Measurements from ENCODE around the gene PKD2L2. TPM values are rescaled to one million over a fixed set of nuclear protein-coding genes. Genes with fewer than 3 reads are reported as not detected.

Gene PKD2L2
- total and polyA plus RNA-seq, 4 experiments from 2014 or later: 0.22 to 0.43 TPM; not detected in 2

DNA sequence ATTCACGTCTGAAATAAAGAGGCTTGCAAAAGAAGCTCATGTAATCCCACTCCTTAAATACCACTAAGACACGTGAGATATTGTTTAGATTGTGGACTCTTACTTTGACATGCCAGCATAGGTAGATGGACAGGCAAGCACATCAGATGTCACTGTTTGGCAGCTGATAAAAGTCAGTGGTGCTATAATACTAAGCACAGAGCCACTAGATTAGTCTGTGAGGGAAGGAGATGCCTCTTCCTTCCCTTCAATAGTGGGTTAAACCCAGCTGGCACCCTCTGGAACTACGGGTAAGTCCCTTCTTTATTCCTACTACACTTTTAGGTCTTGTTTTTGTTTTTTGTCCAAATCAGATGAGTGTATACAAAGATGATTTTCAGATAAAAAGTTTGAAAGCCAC lies 21.6 kb upstream of the PKD2L2 start, which contains the start of gene MYOT:
Gene MYOT, plus strand, starts transcription at position 197 of the 400 bp plus-strand sequence. CDS start 2,792 bp downstream, outside the sequence.
- no peak within 1 kb of the TSS for H3K27ac Mint-ChIP-seq
- no peak within 1 kb of the TSS for H3K4me3 ChIP-seq (ENCODE audit: low read length in 2 of 2)
- intact Hi-C loops (cut with micrococcal nuclease): no loop called here

GRCh38 chr5:137870647-137871339 lies 18.5 kb upstream of the PKD2L2 start:
- ChIA-PET POLR2A (ENCODE audit: partially characterized antibody) (no interaction called here), CTCF (ENCODE audit: partially characterized antibody) (interaction anchor here (0.6 kb wide), 1 partner anchor 239 kb away, joined by 3 read pairs; no protein-coding TSS in a partner anchor)
- intact Hi-C loops (cut with micrococcal nuclease): no loop called here
- Mint-ChIP-seq H3K9me3 (no peaks in the 10 kb centered on the region), H3K4me1 (no peaks in the 10 kb centered on the region), H3K27me3 (no peaks in the 10 kb centered on the region), H3K27ac (no peak overlapping the region), H3K4me3 (no peak overlapping the region), H3K36me3 (no peaks in the 10 kb centered on the region)
- no peaks in the 10 kb centered on the region for H3K4me1 ChIP-seq (ENCODE audit: insufficient read depth, low read length)
- no peak overlapping the region for H3K27ac ChIP-seq (ENCODE audit: low read depth, low read length)
- no peaks in the 10 kb centered on the region for H3K27me3 ChIP-seq (ENCODE audit: insufficient read depth, low read length)
- DNase-seq: no peak
- H3K9me3 ChIP-seq (ENCODE audit: control insufficient read depth in 1 of 2, low read length in 2 of 2): no peaks in the 10 kb centered on the region
- H3K36me3 ChIP-seq (ENCODE audit: insufficient read depth, low read length): no peaks in the 10 kb centered on the region
- no peak overlapping the region for H3K4me3 ChIP-seq (ENCODE audit: low read length in 2 of 2)

More for the DNA sequence above, 21.6 kb upstream of the PKD2L2 start, which contains the start of gene MYOT:
- Mint-ChIP-seq H3K9me3 (no peaks in the 10 kb centered on the region), H3K36me3 (no peaks in the 10 kb centered on the region), H3K27me3 (no peaks in the 10 kb centered on the region), H3K4me1 (no peaks in the 10 kb centered on the region), H3K4me3 (no peak within 1 kb of the TSS)
- H3K9me3 ChIP-seq (ENCODE audit: control insufficient read depth in 1 of 2, low read length in 2 of 2): no peaks in the 10 kb centered on the region
- no peaks in the 10 kb centered on the region for H3K4me1 ChIP-seq (ENCODE audit: insufficient read depth, low read length)
- no peaks in the 10 kb centered on the region for H3K27me3 ChIP-seq (ENCODE audit: insufficient read depth, low read length)
- POLR2A ChIA-PET (ENCODE audit: partially characterized antibody): no interaction called here
- no peak within 1 kb of the TSS for H3K27ac ChIP-seq (ENCODE audit: low read depth, low read length)
- CTCF ChIA-PET (ENCODE audit: partially characterized antibody): no interaction called here
- DNase-seq: no peak
- no peaks in the 10 kb centered on the region for H3K36me3 ChIP-seq (ENCODE audit: insufficient read depth, low read length)

- no peak for DNase-seq
- ChIA-PET CTCF (ENCODE audit: partially characterized antibody) (no interaction called here), POLR2A (ENCODE audit: partially characterized antibody) (no interaction called here)
- Mint-ChIP-seq H3K4me3 (no peak overlapping the region), H3K27ac (no peak overlapping the region), H3K36me3 (no peaks in the 10 kb centered on the region), H3K4me1 (no peaks in the 10 kb centered on the region), H3K9me3 (no peaks in the 10 kb centered on the region), H3K27me3 (no peaks in the 10 kb centered on the region)
- H3K36me3 ChIP-seq (ENCODE audit: insufficient read depth, low read length): no peaks in the 10 kb centered on the region
- H3K4me1 ChIP-seq (ENCODE audit: insufficient read depth, low read length): no peaks in the 10 kb centered on the region
- intact Hi-C loops (cut with micrococcal nuclease): no loop called here
- no peak overlapping the region for H3K27ac ChIP-seq (ENCODE audit: low read depth, low read length)
- H3K27me3 ChIP-seq (ENCODE audit: insufficient read depth, low read length): no peaks in the 10 kb centered on the region
- H3K4me3 ChIP-seq (ENCODE audit: low read length in 2 of 2): no peak overlapping the region
- no peaks in the 10 kb centered on the region for H3K9me3 ChIP-seq (ENCODE audit: control insufficient read depth in 1 of 2, low read length in 2 of 2)
Observed at GRCh38 chr5:137871571-137871970, 17.7 kb upstream of the PKD2L2 start.

- H3K27ac ChIP-seq (ENCODE audit: low read depth, low read length): no peak overlapping the region
- Mint-ChIP-seq H3K27ac (no peak overlapping the region), H3K4me3 (no peak overlapping the region), H3K4me1 (no peaks in the 10 kb centered on the region), H3K9me3 (no peaks in the 10 kb centered on the region), H3K36me3 (no peaks in the 10 kb centered on the region), H3K27me3 (no peaks in the 10 kb centered on the region)
- H3K4me1 ChIP-seq (ENCODE audit: insufficient read depth, low read length): no peaks in the 10 kb centered on the region
- H3K9me3 ChIP-seq (ENCODE audit: control insufficient read depth in 1 of 2, low read length in 2 of 2): no peaks in the 10 kb centered on the region
- POLR2A ChIA-PET (ENCODE audit: partially characterized antibody): no interaction called here
- DNase-seq: no peak
- H3K4me3 ChIP-seq (ENCODE audit: low read length in 2 of 2): no peak overlapping the region
- H3K27me3 ChIP-seq (ENCODE audit: insufficient read depth, low read length): no peaks in the 10 kb centered on the region
- CTCF ChIA-PET (ENCODE audit: partially characterized antibody): no interaction called here
- H3K36me3 ChIP-seq (ENCODE audit: insufficient read depth, low read length): no peaks in the 10 kb centered on the region
- intact Hi-C loops (cut with micrococcal nuclease): no loop called here
Observed at GRCh38 chr5:137872466-137872865, 16.8 kb upstream of the PKD2L2 start.

DNA sequence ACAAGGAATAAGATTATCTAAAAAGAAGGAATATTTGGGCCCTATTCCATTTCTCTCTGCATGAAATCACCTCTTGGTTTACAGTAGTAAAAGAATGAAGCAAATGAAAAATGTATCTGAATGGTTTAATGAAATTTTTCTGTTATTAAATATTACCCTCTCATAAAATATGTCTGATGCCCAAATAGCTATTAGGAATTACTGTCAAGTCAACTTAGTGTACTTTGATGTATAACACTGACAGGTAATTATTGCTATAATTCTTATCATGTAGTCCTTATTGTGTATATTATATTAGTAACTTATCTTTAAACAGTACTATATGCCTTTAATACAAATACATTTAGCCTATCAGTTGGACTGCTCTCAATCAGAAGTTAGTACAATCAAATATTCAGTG lies 13.2 kb upstream of the PKD2L2 start:
- Histone ChIP-seq H3K36me3 (ENCODE audit: insufficient read depth, low read length) (no peaks in the 10 kb centered on the region), H3K27ac (ENCODE audit: low read depth, low read length) (no peak overlapping the region), H3K4me1 (ENCODE audit: insufficient read depth, low read length) (no peaks in the 10 kb centered on the region), H3K9me3 (ENCODE audit: control insufficient read depth in 1 of 2, low read length in 2 of 2) (no peaks in the 10 kb centered on the region), H3K27me3 (ENCODE audit: insufficient read depth, low read length) (no peaks in the 10 kb centered on the region), H3K4me3 (ENCODE audit: low read length in 2 of 2) (no peak overlapping the region)
- Mint-ChIP-seq H3K27me3 (no peaks in the 10 kb centered on the region), H3K9me3 (no peaks in the 10 kb centered on the region), H3K4me1 (no peaks in the 10 kb centered on the region), H3K4me3 (no peak overlapping the region), H3K36me3 (no peaks in the 10 kb centered on the region), H3K27ac (no peak overlapping the region)
- POLR2A ChIA-PET (ENCODE audit: partially characterized antibody): interaction anchor here (1.9 kb wide), 1 partner anchor 12 kb away, joined by 5 read pairs; the partner anchor contains the start of gene PKD2L2
- DNase-seq: no peak
- CTCF ChIA-PET (ENCODE audit: partially characterized antibody): no interaction called here
- intact Hi-C loops (cut with micrococcal nuclease): no loop called here

DNA sequence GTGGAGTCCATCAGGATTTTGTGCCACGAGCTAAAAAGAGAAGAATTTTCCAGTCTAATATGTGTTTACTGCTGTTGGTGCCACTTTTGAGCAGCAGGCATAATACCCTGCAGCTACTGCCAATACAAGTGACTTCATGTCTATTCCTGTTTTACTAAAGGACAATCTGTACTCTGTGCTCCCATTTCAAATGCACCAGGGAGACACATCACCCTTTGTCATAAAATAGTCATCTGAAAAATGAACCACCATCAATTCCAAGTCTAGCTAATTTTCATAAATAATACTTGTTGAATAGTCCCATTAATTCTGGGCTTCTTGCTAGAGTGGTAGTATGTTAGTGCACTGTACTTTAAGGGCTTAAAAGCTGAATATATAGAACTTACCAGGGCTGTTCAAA lies 8.9 kb upstream of the PKD2L2 start:
- no peak for DNase-seq
- H3K36me3 ChIP-seq (ENCODE audit: insufficient read depth, low read length): no peaks in the 10 kb centered on the region
- peaks cover 0 to 2% (median 0%) of the 10 kb centered on the region in 8 donors for H3K9me3 Mint-ChIP-seq
- no peaks in the 10 kb centered on the region for H3K27me3 ChIP-seq (ENCODE audit: insufficient read depth, low read length)
- H3K4me3 ChIP-seq (ENCODE audit: low read length in 2 of 2): no peak overlapping the region
- ChIA-PET CTCF (ENCODE audit: partially characterized antibody) (no interaction called here), POLR2A (ENCODE audit: partially characterized antibody) (no interaction called here)
- H3K4me1 Mint-ChIP-seq: no peaks in the 10 kb centered on the region
- H3K4me1 ChIP-seq (ENCODE audit: insufficient read depth, low read length): no peaks in the 10 kb centered on the region
- no peak overlapping the region for H3K27ac ChIP-seq (ENCODE audit: low read depth, low read length)
- no peaks in the 10 kb centered on the region for H3K9me3 ChIP-seq (ENCODE audit: control insufficient read depth in 1 of 2, low read length in 2 of 2)
- no peak overlapping the region for H3K4me3 Mint-ChIP-seq
- no peaks in the 10 kb centered on the region for H3K27me3 Mint-ChIP-seq
- peaks cover 0 to 4% of the 10 kb centered on the region in 2 donors for H3K36me3 Mint-ChIP-seq
- no peak overlapping the region for H3K27ac Mint-ChIP-seq
- intact Hi-C loops (cut with micrococcal nuclease): no loop called here

GRCh38 chr5:137887831-137888230 lies 1.4 kb upstream of the PKD2L2 start:
- no peaks in the 10 kb centered on the region for H3K27me3 Mint-ChIP-seq
- ChIA-PET POLR2A (ENCODE audit: partially characterized antibody) (interaction anchor here (2.4 kb wide), 1 partner anchor 13 kb away, joined by 5 read pairs; no protein-coding TSS in a partner anchor), CTCF (ENCODE audit: partially characterized antibody) (interaction anchor here (1.4 to 2.6 kb wide), 2 partner anchors 15 to 133 kb away, joined by 3 to 9 read pairs; partner anchors contain the start of gene HNRNPA0)
- intact Hi-C loops (cut with micrococcal nuclease): loop anchor here (5.0 kb wide), 1 partner anchor 136 kb away; the partner anchor contains the start of gene HNRNPA0
- H3K36me3 Mint-ChIP-seq: peaks cover under 1 to 3% of the 10 kb centered on the region in 2 donors
- Histone ChIP-seq H3K36me3 (ENCODE audit: insufficient read depth, low read length) (no peaks in the 10 kb centered on the region), H3K4me3 (ENCODE audit: low read length in 2 of 2) (no peak overlapping the region), H3K9me3 (ENCODE audit: control insufficient read depth in 1 of 2, low read length in 2 of 2) (no peaks in the 10 kb centered on the region), H3K27me3 (ENCODE audit: insufficient read depth, low read length) (no peaks in the 10 kb centered on the region), H3K27ac (ENCODE audit: low read depth, low read length) (no peak overlapping the region), H3K4me1 (ENCODE audit: insufficient read depth, low read length) (peaks cover 19% of the 10 kb centered on the region)
- DNase-seq: no peak
- H3K4me3 Mint-ChIP-seq: peak overlapping the region in 2 of 8 donors; percentile 31 to 45
- peaks cover 13 to 20% (median 17%) of the 10 kb centered on the region in 4 donors for H3K4me1 Mint-ChIP-seq
- H3K9me3 Mint-ChIP-seq: peaks cover 0 to 2% (median 0%) of the 10 kb centered on the region in 8 donors
- H3K27ac Mint-ChIP-seq: peak overlapping the region in 1 of 7 donors; percentile 42

Data from CD4-positive, alpha-beta memory T cell (primary cell).